Endothelial cell of umbilical vein (primary cell): ENCODE measurements around the gene RHEX.

Source experiments
- CTCF ChIP-seq, 2 donors: IDR thresholded peaks; 1 replicate in 1 of 2; 2 replicates in 1 of 2; pipeline ENCODE4 v1.5.1; 2011; ENCODE audit warnings: low read length in 2 of 2, mild to moderate bottlenecking in 2 of 2, moderate library complexity in 2 of 2, control low read depth in 1 of 2, inconsistent platforms in 1 of 2, low read depth in 1 of 2; ENCODE audit not compliant: insufficient read depth in 1 of 2; ENCODE audit errors: extremely low read depth in 1 of 2
- EZH2 ChIP-seq: IDR thresholded peaks from 2 replicates; pipeline ENCODE4 v1.6.1; 2012; ENCODE audit warnings: borderline replicate concordance, low read depth, mild to moderate bottlenecking, moderate library complexity, low read length, inconsistent platforms; ENCODE audit not compliant: severe bottlenecking
- FOS ChIP-seq: IDR thresholded peaks from 2 replicates; pipeline ENCODE4 v1.6.1; 2011; ENCODE audit warnings: mild to moderate bottlenecking, low read length, moderate library complexity, borderline replicate concordance; ENCODE audit not compliant: insufficient read depth
- GATA2 ChIP-seq: IDR thresholded peaks from 2 replicates; pipeline ENCODE4 v1.7.0; 2011; ENCODE audit warnings: low read depth, mild to moderate bottlenecking, moderate library complexity, mixed read lengths, low read length; ENCODE audit not compliant: insufficient read length, insufficient read depth
- MAX ChIP-seq: IDR thresholded peaks from 2 replicates; pipeline ENCODE4 v1.6.1; 2011; ENCODE audit not compliant: insufficient read depth, insufficient read length
- MYC ChIP-seq: IDR thresholded peaks from one replicate; pipeline ENCODE4 v1.6.1; 2011; ENCODE audit warnings: mild to moderate bottlenecking, low read depth, low read length
- POLR2A ChIP-seq: IDR thresholded peaks from 2 replicates; pipeline ENCODE4 v1.6.1; 2012; ENCODE audit warnings: low read depth, mild to moderate bottlenecking, control low read depth, low read length

- TF ChIP-seq EZH2 (no peak), CTCF (IDR thresholded peaks at IDR 0.05; ENCODE audit: extremely low read depth in 1 of 2, insufficient read depth in 1 of 2, low read depth in 1 of 2, low read length in 2 of 2) (no peak), POLR2A (no peak), MAX (no peak), FOS (no peak), MYC (no peak), GATA2 (no peak)
Measured at GRCh38 chr1:206100226-206100815, 47.3 kb downstream of the RHEX start.
